GM06990 (cell line): ENCODE measurements around the gene PITPNM3.

ENCODE experiments used
- DNase-seq: peaks from one replicate; pipeline ENCODE4 v3.0.0-alpha.2; 2011; ENCODE audit not compliant: insufficient read length; ENCODE audit errors: extremely low read depth
- H3K27me3 ChIP-seq: replicated peaks from 2 replicates; pipeline ENCODE4 v1.6.0; 2011; ENCODE audit warnings: low read length; ENCODE audit not compliant: control insufficient read depth, insufficient read depth
- H3K36me3 ChIP-seq: 2 replicates; pipeline ENCODE4 v1.5.1; 2011; ENCODE audit warnings: low read length; ENCODE audit not compliant: control insufficient read depth, insufficient read depth
- H3K4me3 ChIP-seq: replicated peaks from 2 replicates; pipeline ENCODE4 v1.5.1; 2011; ENCODE audit warnings: low read depth, mild to moderate bottlenecking, control low read depth, low read length
- CTCF ChIP-seq: IDR thresholded peaks from 2 replicates; pipeline ENCODE4 v1.5.1; 2011; ENCODE audit warnings: low read length, control low read depth, mild to moderate bottlenecking, inconsistent platforms; ENCODE audit not compliant: insufficient read depth, poor library complexity, severe bottlenecking

Gene PITPNM3

GRCh38 chr17:6570731-6571451 is 14.5 kb upstream of the PITPNM3 start:
- Histone ChIP-seq H3K4me3 (no peak overlapping the region), H3K36me3 (no peaks in the 10 kb centered on the region), H3K27me3 (no peaks in the 10 kb centered on the region; the same call in 1 of the 2 replicates)
- TF ChIP-seq CTCF, result no peak
- no peak for DNase-seq

GRCh38 chr17:6569370-6570285 is 13.3 kb upstream of the PITPNM3 start:
- Histone ChIP-seq H3K36me3 (no peaks in the 10 kb centered on the region), H3K27me3 (no peaks in the 10 kb centered on the region; the same call in 1 of the 2 replicates), H3K4me3 (no peak overlapping the region)
- TF ChIP-seq CTCF, result no peak
- no peak for DNase-seq

- no peak for TF ChIP-seq CTCF
- no peak overlapping the region for H3K4me3 ChIP-seq
- H3K27me3 ChIP-seq, result no peaks in the 10 kb centered on the region; the same call in 1 of the 2 replicates
- DNase-seq, result no peak
- no peaks in the 10 kb centered on the region for H3K36me3 ChIP-seq
Observed at GRCh38 chr17:6568184-6568758, 11.9 kb upstream of the PITPNM3 start.

- TF ChIP-seq CTCF, result no peak
- Histone ChIP-seq H3K4me3 (no peak overlapping the region), H3K27me3 (no peaks in the 10 kb centered on the region; the same call in 1 of the 2 replicates), H3K36me3 (no peaks in the 10 kb centered on the region)
- no peak for DNase-seq
Observed at GRCh38 chr17:6567528-6568183, 11.3 kb upstream of the PITPNM3 start.

GRCh38 chr17:6561446-6561845 is 5.1 kb upstream of the PITPNM3 start:
- Histone ChIP-seq H3K36me3 (no peaks in the 10 kb centered on the region), H3K4me3 (no peak overlapping the region), H3K27me3 (no peaks in the 10 kb centered on the region)
- TF ChIP-seq CTCF, result no peak
- no peak for DNase-seq
